ENCODE results near the gene SLC9A1. TPM values are rescaled to one million over a fixed set of nuclear protein-coding genes. Genes with fewer than 3 reads are reported as not detected.

SLC9A1 gene
- total and polyA plus RNA-seq, 8 donors: 16.3 to 132 (median 27.9) TPM

DNA sequence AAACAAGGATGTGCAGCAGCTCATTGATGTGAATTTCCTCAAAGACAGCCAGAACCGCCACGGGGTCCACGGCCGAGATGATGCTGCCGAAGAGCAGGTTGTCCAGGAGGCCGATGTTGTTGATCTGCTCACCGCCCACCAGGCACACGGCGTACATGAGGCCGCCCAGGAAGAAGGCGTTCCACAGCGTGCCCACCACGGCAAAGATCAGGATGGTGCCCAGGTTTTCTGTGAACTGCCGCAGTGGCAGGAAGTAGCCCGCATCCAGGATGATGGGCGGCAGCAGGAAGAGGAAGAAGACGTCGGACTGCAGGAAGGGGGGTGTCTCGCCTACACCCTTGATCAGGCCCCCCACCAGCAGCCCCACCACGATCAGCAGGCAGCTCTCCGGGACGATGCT lies 41.1 kb downstream of the SLC9A1 start:
- 80 to 92% (median 88%) methylated on average over 18 to 22 of the region's 22 CpGs for WGBS, 5 donors
- peaks cover 51 to 85% (median 54%) of the 10 kb centered on the region in 4 donors for H3K4me1 ChIP-seq
- H3K27ac ChIP-seq: no peak overlapping the region
- peaks cover 7 to 55% (median 22%) of the 10 kb centered on the region in 4 donors for H3K36me3 ChIP-seq
- DNase-seq: no peak
- no peaks in the 10 kb centered on the region for H3K27me3 ChIP-seq
- intact Hi-C loops (cut with DNase I; ENCODE audit: low total_unique reads): no loop called here
- TF ChIP-seq POLR2A (IDR thresholded peaks at IDR 0.05) (no peak), POLR2AphosphoS5 (IDR thresholded peaks at IDR 0.05) (no peak), EP300 (IDR thresholded peaks at IDR 0.05) (no peak)
- TF ChIP-seq, protein P1, sequence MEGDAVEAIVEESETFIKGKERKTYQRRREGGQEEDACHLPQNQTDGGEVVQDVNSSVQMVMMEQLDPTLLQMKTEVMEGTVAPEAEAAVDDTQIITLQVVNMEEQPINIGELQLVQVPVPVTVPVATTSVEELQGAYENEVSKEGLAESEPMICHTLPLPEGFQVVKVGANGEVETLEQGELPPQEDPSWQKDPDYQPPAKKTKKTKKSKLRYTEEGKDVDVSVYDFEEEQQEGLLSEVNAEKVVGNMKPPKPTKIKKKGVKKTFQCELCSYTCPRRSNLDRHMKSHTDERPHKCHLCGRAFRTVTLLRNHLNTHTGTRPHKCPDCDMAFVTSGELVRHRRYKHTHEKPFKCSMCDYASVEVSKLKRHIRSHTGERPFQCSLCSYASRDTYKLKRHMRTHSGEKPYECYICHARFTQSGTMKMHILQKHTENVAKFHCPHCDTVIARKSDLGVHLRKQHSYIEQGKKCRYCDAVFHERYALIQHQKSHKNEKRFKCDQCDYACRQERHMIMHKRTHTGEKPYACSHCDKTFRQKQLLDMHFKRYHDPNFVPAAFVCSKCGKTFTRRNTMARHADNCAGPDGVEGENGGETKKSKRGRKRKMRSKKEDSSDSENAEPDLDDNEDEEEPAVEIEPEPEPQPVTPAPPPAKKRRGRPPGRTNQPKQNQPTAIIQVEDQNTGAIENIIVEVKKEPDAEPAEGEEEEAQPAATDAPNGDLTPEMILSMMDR (IDR thresholded peaks at IDR 0.05): no peak
- H3K9me3 ChIP-seq: no peaks in the 10 kb centered on the region
- no peak overlapping the region for H3K4me3 ChIP-seq

DNA sequence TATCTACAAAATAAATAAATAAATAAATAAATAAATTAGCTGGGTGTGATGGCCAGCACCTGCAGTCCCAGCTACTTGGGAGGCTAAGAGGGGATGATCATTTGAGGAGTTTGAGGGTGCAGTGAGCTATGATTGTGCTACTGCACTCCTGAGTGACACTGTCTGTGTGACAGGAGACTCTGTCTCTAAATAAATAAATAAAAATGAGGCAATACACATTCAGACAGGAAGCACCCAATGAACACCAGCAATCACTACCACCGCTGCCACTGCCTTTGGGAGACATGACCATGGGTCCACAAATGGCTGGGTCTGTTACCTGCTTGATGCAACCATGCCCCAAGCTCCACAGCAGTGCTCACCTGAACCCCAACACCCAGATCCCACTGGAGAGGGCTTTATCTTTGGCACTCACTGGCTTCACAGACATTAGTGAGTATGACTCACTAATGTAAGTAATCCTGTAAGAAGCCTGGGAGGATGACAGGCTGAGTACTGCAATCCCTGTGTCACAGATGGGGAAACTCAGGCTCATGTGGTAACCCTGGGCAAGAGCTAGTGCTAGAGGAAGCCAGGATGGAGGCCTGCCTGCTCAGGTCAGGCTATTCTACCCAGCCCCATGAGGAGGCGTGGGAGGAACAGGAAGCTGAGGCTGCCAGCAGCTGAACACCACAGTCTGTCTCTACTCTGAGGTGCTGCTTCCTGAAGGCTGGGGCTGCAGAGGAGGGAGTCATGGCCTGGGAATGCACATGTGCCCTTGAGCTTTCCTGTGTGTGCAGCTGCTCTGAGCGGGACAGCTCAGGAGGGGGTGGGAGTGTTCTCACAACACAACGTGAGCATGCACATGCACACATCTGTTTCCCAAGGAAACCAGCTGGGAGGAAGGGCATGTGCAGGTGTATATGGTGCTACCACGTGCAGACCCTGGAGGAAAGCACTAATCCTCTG lies 43.0 kb downstream of the SLC9A1 start:
- WGBS, 5 donors: 25 to 34% (median 31%) methylated on average over 4 to 5 of the region's 5 CpGs
- intact Hi-C loops (cut with DNase I; ENCODE audit: low total_unique reads): no loop called here
- DNase-seq: peak; percentile 76 to 90
- H3K4me1 ChIP-seq: peaks cover 33 to 73% (median 39%) of the 10 kb centered on the region in 4 donors
- H3K4me3 ChIP-seq: no peak overlapping the region
- no peaks in the 10 kb centered on the region for H3K9me3 ChIP-seq
- H3K27me3 ChIP-seq: no peaks in the 10 kb centered on the region
- peaks cover 7 to 65% (median 27%) of the 10 kb centered on the region in 4 donors for H3K36me3 ChIP-seq
- peak overlapping the region; percentile 8 to 78 (median 56) for H3K27ac ChIP-seq
- peak; percentile 38 to 82 (median 40) for TF ChIP-seq POLR2AphosphoS5 (IDR thresholded peaks at IDR 0.05)
- TF ChIP-seq POLR2A (IDR thresholded peaks at IDR 0.05): no peak
- TF ChIP-seq, protein P1 (IDR thresholded peaks at IDR 0.05): peak in 2 of 7 experiments; percentile 23 to 36
- TF ChIP-seq EP300 (IDR thresholded peaks at IDR 0.05): no peak

DNA sequence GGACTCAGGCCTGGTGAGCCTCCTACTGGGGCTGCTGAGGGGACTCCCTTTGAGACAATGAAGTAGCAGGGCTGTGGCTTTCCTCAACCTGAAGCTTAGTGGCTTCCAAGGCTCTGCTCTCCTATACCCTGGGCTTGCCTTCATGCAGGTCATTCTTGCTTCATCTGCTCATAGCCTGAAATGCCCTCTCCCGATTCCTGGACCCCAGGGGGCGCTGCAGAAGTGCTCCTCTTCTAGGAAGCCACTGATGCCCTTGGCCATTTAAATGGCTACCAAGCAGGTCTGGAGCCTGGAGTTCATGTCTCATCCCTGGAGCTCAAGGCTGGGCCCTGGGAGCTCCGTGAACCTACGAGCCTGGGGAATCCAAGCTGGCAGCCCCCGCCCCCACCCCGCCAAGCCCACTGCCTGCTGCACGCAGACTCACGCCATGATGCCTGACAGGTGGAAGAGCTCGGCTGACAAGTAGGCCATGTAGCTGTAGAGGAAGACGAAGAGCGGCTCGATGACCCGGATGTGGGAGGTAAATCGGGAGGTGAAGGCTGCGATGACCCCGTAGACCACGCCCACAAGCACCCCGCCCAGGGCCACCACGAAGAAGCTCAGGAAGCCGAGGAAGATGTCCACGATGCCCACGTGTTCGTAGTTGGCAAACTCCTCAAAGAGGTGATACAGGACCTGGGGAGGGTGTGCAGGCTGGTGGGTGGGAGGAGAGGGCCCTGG lies 45.7 kb downstream of the SLC9A1 start:
- intact Hi-C loops (cut with DNase I; ENCODE audit: low total_unique reads): loop anchor here (10.0 kb wide), 1 partner anchor 86 kb away; no protein-coding TSS in a partner anchor
- H3K27ac ChIP-seq: no peak overlapping the region
- peak in 1 of 2 donors; percentile 64 for DNase-seq
- 87 to 93% (median 92%) methylated on average over 20 to 23 of the region's 23 CpGs for WGBS, 5 donors
- H3K9me3 ChIP-seq: no peaks in the 10 kb centered on the region
- H3K4me1 ChIP-seq: peaks cover 12 to 47% (median 18%) of the 10 kb centered on the region in 4 donors
- peaks cover 24 to 90% (median 53%) of the 10 kb centered on the region in 4 donors for H3K36me3 ChIP-seq
- H3K4me3 ChIP-seq: no peak overlapping the region
- TF ChIP-seq, protein P1 (IDR thresholded peaks at IDR 0.05): peak in 2 of 7 experiments; percentile 24
- no peak for TF ChIP-seq POLR2AphosphoS5 (IDR thresholded peaks at IDR 0.05)
- H3K27me3 ChIP-seq: no peaks in the 10 kb centered on the region

DNA sequence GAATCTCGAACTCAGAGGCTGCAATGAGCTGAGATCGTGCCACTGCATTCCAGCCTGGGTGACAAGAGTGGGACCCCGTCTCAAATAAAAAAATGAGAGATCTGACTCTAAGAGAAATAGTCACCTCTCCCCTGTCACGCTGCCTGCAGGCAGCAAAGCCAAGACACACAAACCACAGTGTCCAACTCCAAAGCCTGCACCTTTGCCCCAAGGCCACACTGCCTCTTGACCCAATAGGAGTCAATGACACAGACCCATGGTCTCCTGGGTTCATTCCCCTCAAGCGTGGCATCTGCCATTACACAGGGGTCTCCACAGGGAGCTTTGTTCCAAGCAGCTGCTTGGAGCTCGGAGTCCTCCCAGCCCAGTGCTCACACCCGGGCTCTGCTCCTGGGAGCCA lies 46.3 kb downstream of the SLC9A1 start:
- Histone ChIP-seq H3K4me1 (peaks cover 12 to 40% (median 18%) of the 10 kb centered on the region in 4 donors), H3K4me3 (no peak overlapping the region), H3K36me3 (peaks cover 26 to 88% (median 51%) of the 10 kb centered on the region in 4 donors), H3K27me3 (no peaks in the 10 kb centered on the region), H3K9me3 (no peaks in the 10 kb centered on the region), H3K27ac (no peak overlapping the region)
- WGBS, 5 donors: 92 to 98% (median 94%) methylated on average over 7 of the region's 7 CpGs
- intact Hi-C loops (cut with DNase I; ENCODE audit: low total_unique reads): loop anchor here (10.0 kb wide), 1 partner anchor 86 kb away; no protein-coding TSS in a partner anchor
- TF ChIP-seq, protein P1 (IDR thresholded peaks at IDR 0.05): no peak
- TF ChIP-seq EP300 (IDR thresholded peaks at IDR 0.05): no peak
- no peak for TF ChIP-seq POLR2AphosphoS5 (IDR thresholded peaks at IDR 0.05)
- no peak for TF ChIP-seq POLR2A (IDR thresholded peaks at IDR 0.05)
- DNase-seq: no peak
